ENCODE results near the gene RNASEH2B.

RNASEH2B gene

GRCh38 chr13:50995854-50996253, 86.3 kb downstream of the RNASEH2B start:
- DNase-seq (ENCODE audit: low spot score) = no peak

DNA sequence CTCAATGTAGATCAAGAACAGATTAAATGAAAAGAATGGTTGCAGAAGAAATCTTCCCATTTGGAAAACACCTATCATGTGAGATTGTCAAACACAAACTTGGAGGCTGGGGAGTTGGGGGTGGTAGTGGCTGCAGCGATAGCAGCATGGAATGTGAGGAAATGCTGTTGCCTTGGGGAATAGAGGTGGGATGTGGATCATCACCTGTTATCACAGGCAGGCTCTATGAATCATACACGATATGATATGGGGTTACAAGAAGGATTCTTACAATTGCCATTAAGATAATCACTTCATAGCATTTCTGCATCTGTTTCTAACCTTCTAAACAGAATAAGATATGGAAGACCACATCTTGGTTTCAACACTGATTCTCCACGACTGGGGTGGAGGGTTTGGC, 88.7 kb downstream of the RNASEH2B start:
- no peak for DNase-seq (ENCODE audit: low spot score)

GRCh38 chr13:50999641-51000040, 90.0 kb downstream of the RNASEH2B start:
- no peak for DNase-seq (ENCODE audit: low spot score)

GRCh38 chr13:51000061-51000460, 90.5 kb downstream of the RNASEH2B start:
- no peak for DNase-seq (ENCODE audit: low spot score)

GRCh38 chr13:51000571-51001260, 91.1 kb downstream of the RNASEH2B start:
- DNase-seq (ENCODE audit: low spot score) = no peak

- DNase-seq (ENCODE audit: low spot score) = no peak
Measured at GRCh38 chr13:51001335-51001734, 91.7 kb downstream of the RNASEH2B start.

DNA sequence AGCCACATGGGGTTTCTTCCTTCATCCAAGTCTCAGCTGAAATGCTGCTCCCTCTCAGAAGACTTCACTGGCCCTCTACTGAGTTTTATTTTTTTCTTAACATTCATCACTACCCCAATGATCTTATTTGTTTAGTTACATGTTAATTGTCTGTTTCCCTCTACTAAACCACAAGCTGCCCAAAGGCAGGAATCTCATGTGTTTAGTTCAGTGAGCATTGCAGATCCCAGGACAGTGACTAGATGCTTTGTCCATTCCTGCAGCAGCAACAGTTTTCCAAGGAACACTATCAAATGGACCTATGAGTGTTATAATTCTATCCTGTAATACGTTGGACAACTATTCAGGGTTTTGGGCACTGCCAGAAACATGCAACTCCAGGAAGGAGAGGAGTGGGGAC, 93.1 kb downstream of the RNASEH2B start:
- no peak for DNase-seq (ENCODE audit: low spot score)

DNA sequence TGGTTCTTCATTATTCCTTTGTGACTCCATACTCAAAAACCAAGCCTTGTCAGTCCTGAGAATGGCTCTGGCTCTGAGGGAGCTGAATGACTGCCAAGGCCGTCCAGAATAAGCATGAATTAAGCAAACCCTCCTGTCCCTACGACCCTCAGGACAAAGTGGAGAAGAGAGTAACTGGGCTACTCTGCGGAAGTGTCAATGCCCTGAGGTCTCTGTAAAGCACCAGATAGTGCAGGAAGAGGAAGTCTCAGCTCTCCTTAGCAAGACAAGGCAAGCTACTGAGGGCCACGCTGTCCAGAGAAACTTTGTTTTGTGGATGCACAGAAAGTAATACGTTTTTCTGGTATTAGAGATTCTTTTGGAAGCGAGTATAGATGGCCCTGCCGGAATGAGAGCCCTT, 94.1 kb downstream of the RNASEH2B start:
- DNase-seq (ENCODE audit: low spot score) = no peak

DNA sequence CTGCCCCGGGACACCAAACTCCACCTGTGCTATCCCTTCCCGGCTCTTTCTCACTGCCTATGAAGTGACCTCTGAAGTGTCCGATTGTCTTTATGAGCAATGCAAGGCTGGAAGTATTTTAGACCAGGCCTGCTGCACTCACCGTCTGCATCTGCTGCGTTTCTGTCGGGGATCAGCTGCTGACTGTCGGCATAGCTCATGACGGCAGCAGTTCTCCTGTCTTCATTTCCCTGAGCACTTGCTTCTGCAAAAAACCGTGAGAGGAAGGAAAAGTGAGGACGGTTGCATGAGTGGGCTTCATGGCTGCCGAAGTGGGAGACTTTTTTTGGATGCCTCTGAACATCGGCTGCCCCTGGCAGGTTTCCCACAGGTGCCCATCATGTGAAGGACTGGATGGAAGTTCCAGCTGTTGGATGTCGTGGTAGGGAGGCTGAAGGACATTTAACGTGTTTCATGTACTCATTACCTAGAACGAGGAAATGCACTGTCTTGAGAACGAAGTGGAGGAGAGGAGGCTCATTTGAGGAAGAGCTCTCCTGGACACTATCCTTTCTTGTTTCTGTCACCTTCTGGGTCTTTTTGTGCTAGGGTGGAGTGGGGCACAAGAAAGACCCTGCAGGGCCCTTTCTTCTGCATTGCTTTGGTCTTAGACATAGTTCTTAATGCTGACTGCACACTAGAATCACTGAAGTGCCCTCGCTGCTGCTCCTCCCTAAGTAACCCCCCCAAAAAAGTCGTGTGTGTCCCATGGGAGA, 94.7 kb downstream of the RNASEH2B start:
- DNase-seq (ENCODE audit: low spot score) = no peak

DNA sequence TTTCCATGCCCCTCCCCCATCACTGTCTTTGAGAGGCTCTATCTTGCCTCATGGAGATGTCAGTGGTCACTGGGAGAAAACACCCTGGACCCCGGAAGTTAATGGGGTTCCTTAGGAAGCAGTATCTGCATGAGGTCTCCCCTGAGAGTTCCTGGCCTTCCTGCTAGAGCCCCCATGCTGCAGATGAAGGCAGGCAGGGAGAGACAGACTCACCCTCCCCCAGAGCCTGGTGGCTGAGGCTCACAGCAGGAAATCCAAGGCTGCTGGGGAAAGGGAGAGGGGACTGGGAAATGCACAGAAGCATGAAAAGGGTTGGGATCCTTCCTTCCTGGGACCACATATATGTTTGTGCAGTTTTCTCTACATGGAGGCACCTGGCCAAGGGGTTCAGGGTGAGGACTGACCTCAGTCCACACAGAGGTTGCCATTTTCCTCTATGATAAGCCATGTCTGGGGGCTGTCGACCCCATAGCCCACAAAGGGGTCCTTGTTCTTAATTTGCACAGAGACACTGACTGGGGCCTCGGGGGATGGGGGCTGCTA, 95.4 kb downstream of the RNASEH2B start:
- no peak for DNase-seq (ENCODE audit: low spot score)

GRCh38 chr13:51005566-51005965, 96.0 kb downstream of the RNASEH2B start:
- no peak for DNase-seq (ENCODE audit: low spot score)
